Panc1 (cell line): ENCODE measurements around the gene HELZ.

Source experiments
- CTCF ChIP-seq: fragments of 450-650 bp; IDR thresholded peaks from 2 replicates; pipeline ENCODE4 v1.5.1; 2017; ENCODE audit warnings: mild to moderate bottlenecking
- POLR2AphosphoS5 ChIP-seq: IDR thresholded peaks from 2 replicates; pipeline ENCODE4 v1.6.1; 2012; ENCODE audit warnings: mild to moderate bottlenecking, low read depth, low read length, moderate library complexity
- REST ChIP-seq, 2 experiments: IDR thresholded peaks; 2 replicates each; pipeline ENCODE4 v1.6.1; 2011 to 2012; ENCODE audit warnings: low read depth in 2 of 2, control low read depth in 1 of 2, low read length in 1 of 2, mild to moderate bottlenecking in 1 of 2, moderate library complexity in 1 of 2; ENCODE audit not compliant: insufficient read depth in 1 of 2
- SIN3A ChIP-seq: IDR thresholded peaks from 2 replicates; pipeline ENCODE4 v1.6.1; 2012; ENCODE audit warnings: low read depth, mild to moderate bottlenecking, low read length, moderate library complexity, borderline replicate concordance; ENCODE audit not compliant: insufficient read depth

GRCh38 chr17:67239597-67239996 lies 5.4 kb downstream of the HELZ start:
- TF ChIP-seq POLR2AphosphoS5 (no peak), REST (IDR thresholded peaks at IDR 0.05; ENCODE audit: insufficient read depth in 1 of 2, low read depth in 2 of 2, low read length in 1 of 2) (no peak), CTCF (no peak), SIN3A (no peak)
